ENCODE measurements around the gene GDAP2.

The GDAP2 gene

DNA sequence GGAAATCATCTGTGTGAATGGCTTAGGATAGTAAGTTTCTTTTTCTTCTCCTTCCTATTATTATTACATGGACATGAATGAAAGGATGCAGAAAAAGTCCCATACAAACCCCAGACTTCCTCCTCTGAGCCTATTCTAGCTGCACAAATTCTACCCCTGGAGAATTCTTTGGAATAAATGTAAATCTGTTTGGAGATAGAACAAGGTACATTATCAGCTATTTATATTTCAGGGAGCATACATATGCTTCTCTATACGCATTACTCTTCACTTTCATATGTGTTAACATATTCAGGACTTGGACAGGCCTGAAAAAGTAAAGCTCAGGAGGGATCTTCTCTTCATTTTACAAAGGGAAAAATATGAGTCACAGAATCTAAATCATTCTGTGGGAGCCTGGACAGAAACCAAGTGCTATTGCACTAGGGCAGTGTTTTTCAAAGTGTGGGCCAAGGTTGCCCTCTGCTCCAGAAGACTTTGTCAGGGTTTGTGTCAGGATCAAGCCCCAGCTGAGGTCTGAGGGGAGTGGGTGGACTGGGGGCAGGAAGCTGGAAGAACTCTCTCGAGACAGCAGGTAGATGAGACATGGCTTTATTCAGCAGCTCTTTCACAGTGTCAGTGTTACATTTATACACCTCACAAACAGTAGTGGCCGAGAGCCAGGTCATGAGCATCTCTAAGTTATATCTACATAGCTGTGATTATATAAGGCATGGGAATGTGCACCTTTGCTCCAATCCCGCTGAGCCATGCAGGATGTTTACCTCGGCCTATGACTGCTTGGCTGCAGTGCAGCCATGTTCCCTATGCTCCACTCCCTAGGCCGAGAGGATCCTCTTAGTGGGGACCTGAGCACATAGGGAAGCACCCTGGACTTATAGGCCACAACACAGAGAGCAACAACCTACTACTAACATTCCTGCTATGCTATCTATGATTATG, 114.3 kb downstream of the GDAP2 start:
- in situ Hi-C loops (cut with MboI; ENCODE audit: low sequenced_read_pairs): no loop called here

All from HL-60/S4 treated with phorbol 12-myristate 13-acetate at 8.2 ng/mL for 4 days and 3 days (cell line).